ENCODE results near the gene PSMD11.
"Not testable (repeated sequence)": the region's sequence is repeated elsewhere in the genome, so short reads cannot be mapped to it uniquely, and the experiment has no call there.

PSMD11 gene

DNA sequence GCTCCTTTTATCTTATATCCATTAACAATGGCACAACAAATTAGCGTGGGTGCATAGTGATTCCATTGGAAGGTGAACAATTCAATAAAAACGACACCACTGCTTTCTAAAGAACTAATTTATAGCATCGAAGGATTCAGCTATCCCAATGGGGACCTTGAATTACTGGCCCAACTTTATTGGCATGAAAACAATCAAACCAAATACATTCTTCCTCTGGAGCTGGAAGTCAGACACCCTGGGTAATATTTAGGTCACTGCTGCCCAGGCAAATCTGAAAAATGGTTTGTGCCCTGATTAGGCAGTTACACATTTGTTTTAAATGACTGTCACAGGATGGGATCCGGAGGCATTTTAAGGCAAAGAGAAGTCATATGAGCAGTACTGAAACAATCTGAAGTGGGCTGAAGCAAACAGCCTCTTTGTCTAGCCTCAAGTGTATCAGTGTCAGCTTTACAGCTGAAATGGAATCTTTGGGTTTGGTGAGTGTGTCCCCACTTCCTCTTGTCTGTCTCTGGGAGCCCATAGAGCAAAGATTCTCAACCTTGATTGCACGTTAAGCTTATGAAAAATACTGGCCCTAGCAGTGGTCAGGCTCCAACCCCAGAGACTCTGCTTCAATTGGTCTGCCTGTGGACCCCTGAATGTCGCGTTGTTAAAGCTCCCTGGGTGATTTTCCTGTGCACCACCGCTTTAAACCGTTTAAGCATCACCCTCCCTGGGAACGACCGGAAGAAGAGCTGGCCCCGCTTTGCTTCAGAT, 72.8 kb downstream of the PSMD11 start:
- no peak for DNase-seq

DNA sequence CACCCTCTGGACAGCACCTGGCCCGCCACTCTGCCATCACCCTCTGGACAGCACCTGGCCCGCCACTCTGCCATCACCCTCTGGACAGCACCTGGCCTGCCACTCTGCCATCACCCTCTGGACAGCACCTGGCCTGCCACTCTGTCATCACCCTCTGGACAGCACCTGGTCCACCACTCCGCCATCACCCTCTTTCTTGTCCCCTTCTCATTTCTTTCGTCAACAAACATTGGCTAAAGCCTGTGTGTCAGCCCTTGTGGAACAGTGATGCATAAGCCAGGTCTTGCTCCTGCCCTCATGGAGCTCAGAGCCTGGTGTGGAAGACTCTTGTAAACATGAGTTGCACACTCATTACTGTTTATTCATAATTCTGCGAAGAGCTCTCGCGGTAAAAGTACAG, 73.7 kb downstream of the PSMD11 start:
- no peak for DNase-seq

DNA sequence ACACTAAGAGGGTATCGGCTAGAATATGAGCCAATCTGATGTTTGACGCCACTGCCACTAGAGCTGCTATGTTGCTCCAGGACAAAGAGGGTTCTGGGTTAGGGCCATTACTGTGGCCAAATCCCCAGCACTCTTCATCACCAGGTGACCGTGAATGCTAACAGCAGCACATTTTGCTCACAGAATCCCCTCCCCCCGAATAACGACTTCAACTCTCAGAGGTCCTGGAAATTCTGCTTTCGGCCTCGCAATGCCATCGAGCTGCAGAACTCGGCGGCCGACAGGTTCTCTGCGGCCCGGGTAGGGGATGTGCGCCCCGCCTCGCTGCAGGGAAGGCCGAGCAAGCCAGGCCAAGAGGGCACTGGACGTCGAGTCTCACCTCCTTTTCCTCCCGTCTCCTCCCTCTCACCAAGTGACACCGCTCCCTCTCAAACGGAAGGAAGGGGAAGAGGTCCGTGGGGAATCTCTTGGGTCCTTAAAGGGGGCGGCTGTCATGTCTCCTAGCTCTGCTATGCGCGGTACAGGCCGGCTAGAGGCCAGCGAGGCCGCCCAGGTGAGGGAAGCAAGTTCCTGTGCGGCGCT, 74.4 kb downstream of the PSMD11 start:
- DNase-seq, result no peak

DNA sequence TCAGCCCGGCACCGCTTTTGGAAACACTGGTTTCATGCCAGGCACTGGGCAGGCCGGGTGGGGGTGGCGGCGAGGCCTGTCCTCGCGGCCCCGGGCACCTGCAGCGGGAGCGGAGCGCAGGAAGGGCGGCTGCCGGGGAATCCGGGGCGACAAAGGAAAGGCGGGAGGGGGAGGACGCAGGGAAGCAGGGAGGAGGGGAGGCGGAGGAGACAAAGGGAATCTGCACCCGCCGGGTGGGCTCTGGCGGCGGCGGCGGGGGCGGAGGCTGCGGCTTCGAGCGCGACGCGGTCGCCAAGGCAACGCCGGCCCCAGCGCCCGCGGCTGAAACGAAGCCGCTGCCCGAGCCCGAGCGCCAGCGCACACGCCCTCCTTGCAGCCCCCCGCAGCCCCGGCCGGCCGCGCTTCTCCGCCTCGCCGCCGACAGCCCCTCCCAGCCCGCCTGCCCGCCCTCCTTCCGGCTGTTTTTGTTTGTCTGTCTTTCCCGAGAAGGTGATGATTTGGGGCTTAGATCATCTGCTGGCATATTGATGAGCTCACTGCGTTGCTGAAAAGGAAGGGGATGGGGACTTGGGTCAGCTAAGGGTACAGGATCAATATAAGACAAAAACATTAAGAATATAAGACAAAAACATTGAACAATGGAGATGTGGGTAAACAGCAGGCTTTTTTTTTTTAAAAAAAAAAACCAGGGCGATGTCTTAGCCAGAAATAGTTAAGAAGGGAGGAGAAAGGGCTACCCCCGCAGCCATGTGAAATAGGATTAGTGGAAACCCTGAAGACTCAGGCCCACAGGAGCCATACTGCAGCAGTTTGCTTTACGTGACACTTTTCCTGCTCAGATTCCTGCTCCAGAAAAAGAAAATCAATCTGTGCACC, 75.2 kb downstream of the PSMD11 start:
- DNase-seq, result peak; percentile 83

DNA sequence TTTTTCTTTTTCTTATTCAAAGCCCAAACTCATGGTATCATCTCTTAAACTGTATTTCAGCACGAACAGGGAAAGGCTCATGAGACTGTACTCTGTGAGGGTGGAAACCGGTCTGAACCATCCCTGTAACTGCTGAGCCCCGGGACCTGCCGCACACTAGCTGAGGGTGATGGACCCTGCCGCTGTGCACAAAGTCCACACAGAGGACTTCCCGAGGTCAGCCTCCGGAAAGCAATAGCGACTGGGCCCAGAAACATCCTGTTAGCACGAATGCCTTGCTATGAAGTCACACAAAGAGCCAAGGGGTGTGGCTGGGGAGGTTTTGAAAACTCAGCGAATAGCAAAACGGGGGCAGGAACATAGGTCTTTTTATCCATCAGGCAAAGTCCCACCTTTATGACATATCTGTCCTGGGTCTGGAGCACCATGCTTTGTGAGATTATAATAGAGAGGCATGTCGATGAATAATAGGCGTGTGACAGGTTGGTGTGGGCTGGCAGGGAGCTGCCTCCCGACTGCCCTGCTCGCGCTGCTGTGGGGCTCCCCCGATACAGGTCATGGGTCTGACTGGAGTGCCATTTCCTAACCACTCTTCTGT, 75.9 kb downstream of the PSMD11 start:
- DNase-seq, result no peak

DNA sequence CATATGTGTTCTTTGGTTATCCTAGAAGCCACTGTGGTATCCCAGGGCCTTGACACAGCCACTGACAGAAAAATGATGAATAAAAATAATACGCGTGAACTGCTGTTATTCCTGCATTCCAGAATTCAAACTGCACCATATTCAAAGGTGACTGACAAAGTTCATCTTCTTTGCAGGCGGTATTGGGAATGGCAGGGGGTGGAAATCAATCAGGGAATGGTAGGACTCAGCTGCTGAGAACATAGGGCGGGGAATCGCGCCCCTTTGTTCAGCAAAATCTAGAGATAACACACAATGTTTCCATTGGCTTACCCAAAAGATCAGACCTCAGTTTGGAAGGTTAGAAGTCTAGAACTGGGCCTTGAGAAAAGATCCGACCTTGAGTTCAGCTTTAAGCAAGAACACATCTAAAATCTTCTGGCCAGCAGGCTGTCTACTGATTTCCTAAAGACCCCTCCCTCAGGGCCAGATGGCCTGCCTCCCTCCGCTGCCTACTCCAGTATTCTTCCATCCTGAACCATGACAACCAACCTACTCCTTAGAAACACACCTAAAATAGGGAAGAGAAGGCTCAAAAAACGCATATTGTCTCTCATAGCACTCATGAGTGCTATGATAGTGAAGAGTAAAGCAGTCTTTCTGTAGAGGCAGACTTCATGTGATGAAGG, 76.6 kb downstream of the PSMD11 start:
- no peak for DNase-seq

DNA sequence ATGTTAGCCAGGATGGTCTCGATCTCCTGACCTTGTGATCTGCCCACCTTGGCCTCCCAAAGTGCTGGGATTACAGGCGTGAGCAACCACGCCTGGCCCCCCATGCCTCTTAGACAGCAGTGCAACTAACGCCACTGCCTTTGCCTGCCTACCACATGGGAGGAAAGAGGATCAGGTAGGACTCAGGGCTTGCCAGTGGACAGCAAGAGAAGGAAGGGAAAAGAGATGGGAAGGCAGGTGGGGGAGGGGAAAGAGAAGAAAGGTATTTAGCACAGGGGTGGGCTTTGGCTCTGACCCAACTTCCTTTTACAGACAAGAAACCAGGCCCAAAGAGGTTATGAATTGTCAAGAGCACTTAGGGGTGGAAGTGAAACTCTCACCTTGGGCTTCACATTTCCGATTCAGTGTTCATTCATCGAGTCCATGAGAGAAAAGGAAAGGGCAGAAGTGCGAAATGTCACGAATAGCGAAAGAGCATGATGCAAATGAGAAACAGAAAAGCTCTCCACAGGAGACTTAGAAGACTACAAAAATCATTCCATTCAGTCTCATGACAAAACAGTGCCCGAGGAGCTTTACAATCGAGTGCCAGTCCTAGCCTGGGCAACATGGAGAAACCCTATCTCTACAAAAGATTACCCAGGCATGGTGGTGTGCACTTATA, 78.8 kb downstream of the PSMD11 start:
- no peak for DNase-seq

DNA sequence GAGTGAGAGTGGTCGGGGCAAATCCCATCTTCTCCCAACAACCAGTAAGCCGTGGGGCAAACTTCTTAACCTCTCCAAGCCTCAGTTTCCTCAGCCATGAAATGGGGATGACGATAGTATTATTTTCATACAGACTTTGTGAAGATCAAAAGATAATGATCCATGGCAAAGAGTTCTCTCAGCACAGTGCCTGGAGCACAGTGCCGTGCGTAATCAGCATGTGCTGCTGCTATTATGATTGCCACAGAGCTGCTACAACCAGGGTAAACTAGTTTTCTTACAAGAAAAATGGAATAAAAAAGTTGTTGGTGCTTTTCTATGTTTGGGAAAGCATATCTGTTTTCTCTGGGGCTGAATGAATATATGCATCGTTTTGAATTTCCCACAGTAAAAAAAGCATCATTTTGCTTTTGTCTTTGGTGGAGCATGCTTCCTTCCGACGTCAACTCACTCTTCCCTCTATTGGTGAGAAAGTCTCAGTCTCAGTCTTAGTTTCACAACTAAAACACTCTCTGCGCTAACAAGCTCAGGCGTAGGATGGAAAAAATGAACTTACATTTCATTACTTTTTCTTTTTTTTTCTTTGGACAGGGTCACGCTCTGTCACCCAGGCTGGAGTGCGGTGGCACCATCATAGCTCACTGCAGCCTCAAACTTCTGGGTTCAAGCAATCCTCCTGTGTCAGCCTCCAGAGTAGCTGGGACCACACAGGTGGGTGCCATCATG, 79.7 kb downstream of the PSMD11 start:
- no peak for DNase-seq

DNA sequence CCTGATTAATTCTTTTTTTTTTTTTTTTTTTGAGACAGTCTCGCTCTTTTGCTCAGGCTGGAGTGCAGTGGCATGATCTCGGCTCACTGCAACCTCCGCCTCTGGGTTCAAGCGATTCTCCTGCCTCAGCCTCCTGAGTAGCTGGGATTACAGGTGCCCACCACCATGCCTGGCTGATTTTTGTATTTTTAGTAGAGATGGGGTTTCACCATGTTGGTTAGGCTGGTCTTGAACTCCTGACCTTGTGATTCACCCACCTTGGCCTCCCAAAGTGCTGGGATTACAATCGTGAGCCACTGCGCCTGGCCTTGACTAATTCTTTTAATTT, 80.2 kb downstream of the PSMD11 start:
- DNase-seq, result not testable (repeated sequence)

DNA sequence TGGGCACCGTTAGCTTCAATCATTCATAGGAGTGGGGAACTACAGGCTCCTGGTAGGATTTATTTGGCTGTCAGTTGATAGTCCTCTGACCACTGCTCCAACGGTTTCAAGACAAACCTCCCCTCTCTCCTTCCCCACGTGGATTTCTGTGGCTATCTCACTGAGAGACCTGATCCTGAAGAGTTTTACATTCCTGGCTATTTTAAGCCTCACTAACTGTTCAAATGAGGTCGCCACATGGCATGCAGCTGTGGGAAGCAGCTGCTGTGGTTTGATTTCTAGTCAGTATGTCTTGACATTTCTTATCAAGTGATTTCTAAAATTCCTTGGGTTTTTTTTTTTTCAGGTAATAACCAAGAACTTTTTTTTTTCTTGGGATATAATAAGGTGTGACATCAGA, 80.8 kb downstream of the PSMD11 start:
- no peak for DNase-seq

DNA sequence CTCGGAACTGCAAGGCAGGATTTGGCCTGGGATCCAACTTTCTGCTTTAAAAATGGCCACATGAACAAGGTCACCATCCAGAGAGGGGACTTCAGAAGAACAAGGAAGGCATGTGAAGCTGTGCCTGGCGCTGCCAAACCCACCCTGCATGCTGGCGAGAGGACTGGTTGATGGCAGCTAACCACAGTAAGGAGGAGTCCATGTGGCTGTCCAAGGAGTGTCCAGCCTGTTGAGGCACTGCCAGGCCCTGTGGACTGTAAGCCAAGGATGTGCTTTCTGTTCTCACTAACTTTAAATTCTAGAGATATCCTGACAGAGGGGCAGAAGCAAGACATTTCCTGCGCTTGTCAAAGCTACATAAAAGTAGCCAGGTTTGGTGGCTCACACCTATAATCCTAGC, 82.8 kb downstream of the PSMD11 start:
- no peak for DNase-seq

DNA sequence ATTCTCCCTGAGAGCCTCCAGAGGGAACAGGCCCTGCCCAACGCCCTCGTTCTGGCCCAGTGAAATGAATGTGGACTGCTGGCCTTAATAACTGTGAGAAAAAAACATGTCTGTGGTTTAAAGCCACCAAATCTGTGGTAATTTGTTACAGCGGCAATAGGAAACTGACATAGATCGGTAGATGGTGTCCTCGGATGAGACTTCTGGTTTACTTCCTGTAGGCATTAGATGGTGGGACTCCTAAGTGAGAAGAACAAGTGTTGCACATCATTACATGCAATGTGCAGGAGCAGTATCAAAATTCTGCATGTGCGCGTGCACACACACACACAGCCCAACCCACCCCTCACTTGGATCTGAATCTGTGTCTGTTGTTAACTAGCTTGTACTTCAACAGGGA, 84.5 kb downstream of the PSMD11 start:
- no peak for DNase-seq

DNA sequence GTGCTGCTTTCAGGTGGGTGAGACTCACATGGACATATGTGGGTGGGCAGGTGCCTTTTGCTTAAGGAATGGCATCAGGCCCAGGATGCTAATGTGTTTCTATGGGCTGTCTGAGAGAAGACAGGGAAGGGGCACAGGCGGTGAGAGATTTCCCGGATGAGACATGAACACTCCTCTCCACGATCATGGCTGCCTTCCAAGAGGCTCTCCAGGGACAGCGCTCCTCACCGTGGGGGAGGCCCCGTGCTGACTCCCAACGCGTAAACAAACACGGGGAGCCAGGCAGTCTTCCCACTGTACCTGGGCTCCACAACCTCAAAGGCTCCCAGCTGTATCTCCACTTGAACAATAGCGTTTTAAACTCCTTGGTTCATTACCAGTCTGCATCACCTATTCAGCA, 85.3 kb downstream of the PSMD11 start:
- peak; percentile 54 for DNase-seq

Data from NCI-H1105 (cell line).